GM12878 (cell line): ENCODE data around the gene SLC25A30. TPM values are rescaled to one million over a fixed set of nuclear protein-coding genes. Genes with fewer than 3 reads are reported as not detected.

Experiments used
- ATAC-seq: fragments of 200-7000 bp; cut with Tn5 transposase; 3 replicates; pipeline ENCODE4 v1.9.1; 2020; ENCODE audit warnings: mild to moderate bottlenecking, moderate library complexity
- BruUV-seq: library from RNA; stranded (reverse); fragments of 400-500 nt; replicated peaks from 2 replicates; lab custom pipeline; 2021; lab: Mats Ljungman, UMichigan
- CTCF ChIA-PET: fragments of 300-600 bp; sonication (Branson Sonifier 250); formaldehyde crosslinking; extraction: SDS; loops from one replicate; lab custom pipeline; 2021; ENCODE audit warnings: inconsistent platforms; lab: Yijun Ruan, JAX
- POLR2A ChIA-PET: fragments of 350-600 bp; formaldehyde crosslinking; extraction: SDS; loops from one replicate; lab custom pipeline; 2021; ENCODE audit warnings: inconsistent platforms; lab: Charles Lee
- RAD21 ChIA-PET: fragments of 300-600 bp; sonication (Branson Sonifier 250); formaldehyde crosslinking; loops from one replicate; lab custom pipeline; 2023; ENCODE audit warnings: antibody characterized with exemption; ENCODE audit not compliant: unreplicated experiment; lab: Charles Lee
- SMC1A ChIA-PET: fragments of 300-600 bp; sonication (Branson Sonifier 250); formaldehyde crosslinking; loops from one replicate; lab custom pipeline; 2023; ENCODE audit not compliant: unreplicated experiment, uncharacterized antibody; lab: Charles Lee
- DNase-seq: peaks from one replicate; pipeline ENCODE4 v3.0.0-alpha.2; 2011; ENCODE audit warnings: low read depth, low spot score
- FAIRE-seq: peaks from 3 replicates; lab custom pipeline; 2011; peaks lifted over from hg19 to GRCh38; lab: Jason Lieb, UNC
- H2AFZ ChIP-seq: 2 replicates; pipeline ENCODE4 v1.6.0; 2011; ENCODE audit warnings: low read depth, low read length, control low read depth; ENCODE audit not compliant: control insufficient read depth
- H3K27ac ChIP-seq: 2 replicates; pipeline ENCODE4 v1.5.1; 2011; ENCODE audit warnings: control low read depth; ENCODE audit not compliant: control insufficient read depth, insufficient read depth
- H3K27me3 ChIP-seq, 2 experiments: replicated peaks in 1 of 2; 2 replicates each; pipeline versions ENCODE4 v1.6.0 to v1.6.1; 2011; ENCODE audit warnings: low read length in 1 of 2; ENCODE audit not compliant: control insufficient read depth in 2 of 2, insufficient read depth in 2 of 2
- H3K36me3 ChIP-seq, 2 experiments: 2 replicates each; pipeline ENCODE4 v1.5.1; 2011; ENCODE audit warnings: low read length in 1 of 2; ENCODE audit not compliant: control insufficient read depth in 2 of 2, insufficient read depth in 2 of 2
- H3K4me1 ChIP-seq: 2 replicates; pipeline ENCODE4 v1.6.1; 2011; ENCODE audit warnings: mild to moderate bottlenecking, low read length, moderate library complexity, mixed read lengths; ENCODE audit not compliant: control insufficient read depth, insufficient read depth
- H3K4me2 ChIP-seq: 2 replicates; pipeline ENCODE4 v1.6.0; 2011; ENCODE audit warnings: control low read depth; ENCODE audit not compliant: control insufficient read depth, insufficient read depth
- H3K4me3 ChIP-seq: fragments of 200-600 bp; sonication (generic); 2 replicates; pipeline ENCODE4 v1.5.1; 2016
- H3K79me2 ChIP-seq: 2 replicates; pipeline ENCODE4 v1.6.0; 2011; ENCODE audit warnings: low read length; ENCODE audit not compliant: control insufficient read depth, insufficient read depth
- H3K9ac ChIP-seq: 2 replicates; pipeline ENCODE4 v1.8.0; 2011; ENCODE audit warnings: low read length, control low read depth, mixed read lengths; ENCODE audit not compliant: control insufficient read depth, insufficient read depth
- H3K9me3 ChIP-seq: replicated peaks from 3 replicates; pipeline ENCODE4 v1.5.1; 2011; ENCODE audit warnings: mild to moderate bottlenecking, low read length; ENCODE audit not compliant: control insufficient read depth, insufficient read depth
- H4K20me1 ChIP-seq: 2 replicates; pipeline ENCODE4 v1.6.0; 2011; ENCODE audit not compliant: control insufficient read depth, insufficient read depth
- ATF3 ChIP-seq: IDR thresholded peaks from 2 replicates; pipeline ENCODE4 v1.6.1; 2011; ENCODE audit warnings: low read depth, mild to moderate bottlenecking, low read length, moderate library complexity, borderline replicate concordance; ENCODE audit errors: extremely low read depth
- CBFB ChIP-seq: IDR thresholded peaks from 2 replicates; pipeline ENCODE4 v1.6.1; 2016; ENCODE audit warnings: antibody characterized with exemption, low read depth
- CREM ChIP-seq: IDR thresholded peaks from 2 replicates; pipeline ENCODE4 v1.6.1; 2014; ENCODE audit warnings: antibody characterized with exemption, low read depth
- FOXM1 ChIP-seq: IDR thresholded peaks from 2 replicates; pipeline ENCODE4 v1.6.1; 2012; ENCODE audit warnings: low read depth, mild to moderate bottlenecking, inconsistent platforms, low read length, moderate library complexity
- MYB ChIP-seq: fragments of 150-350 bp; IDR thresholded peaks from 2 replicates; pipeline ENCODE4 v1.6.1; 2014; ENCODE audit warnings: mild to moderate bottlenecking, low read depth, low read length, borderline replicate concordance
- MYC ChIP-seq: IDR thresholded peaks from 2 replicates; pipeline ENCODE4 v1.6.1; 2011; ENCODE audit warnings: mild to moderate bottlenecking, low read length, moderate library complexity, inconsistent platforms; ENCODE audit not compliant: insufficient read depth, insufficient replicate concordance, insufficient read length, severe bottlenecking
- NKRF ChIP-seq: fragments of 450-650 bp; conservative IDR thresholded peaks from 2 replicates; pipeline ENCODE4 v1.6.1; 2017; ENCODE audit warnings: mild to moderate bottlenecking, moderate library complexity
- NR2C1 ChIP-seq: fragments of 450-650 bp; IDR thresholded peaks from 2 replicates; pipeline ENCODE4 v1.6.1; 2017; ENCODE audit warnings: antibody characterized with exemption, mild to moderate bottlenecking, moderate library complexity
- PRDM15 ChIP-seq: fragments of 450-650 bp; formaldehyde crosslinking; IDR thresholded peaks from 2 replicates; pipeline ENCODE4 v1.4.0; 2020; ENCODE audit warnings: mild to moderate bottlenecking, moderate library complexity
- SIX5 ChIP-seq: IDR thresholded peaks from 2 replicates; pipeline ENCODE4 v1.6.1; 2011; ENCODE audit warnings: mild to moderate bottlenecking, low read depth, low read length, moderate library complexity; ENCODE audit not compliant: severe bottlenecking
- TARDBP ChIP-seq: IDR thresholded peaks from 2 replicates; pipeline ENCODE4 v1.6.1; 2016; ENCODE audit warnings: borderline replicate concordance
- TBL1XR1 ChIP-seq: IDR thresholded peaks from 2 replicates; pipeline ENCODE4 v1.6.1; 2012; ENCODE audit warnings: low read depth, low read length, improper control_type of control experiment
- ZNF207 ChIP-seq: fragments of 450-650 bp; IDR thresholded peaks from 2 replicates; pipeline ENCODE4 v1.6.1; 2014; ENCODE audit warnings: antibody characterized with exemption, mild to moderate bottlenecking, borderline replicate concordance
- ZNF687 ChIP-seq: fragments of 450-650 bp; IDR thresholded peaks from 2 replicates; pipeline ENCODE4 v1.6.1; 2017; ENCODE audit warnings: mild to moderate bottlenecking, moderate library complexity
- WGBS: methylation state at CpG from one replicate; pipeline ENCODE4 v1.1.6; 2016; ENCODE audit warnings: low lambda C conversion rate; ENCODE audit not compliant: insufficient replicate concordance, insufficient coverage; ENCODE audit errors: missing lambda C conversion rate; 5-methylcytosine and 5-hydroxymethylcytosine counted together
- in situ Hi-C: fragments of 300-500 bp; cut with MboI; formaldehyde crosslinking; loops from 9 replicates; pipeline ENCODE4 v1.14.3; 2018; ENCODE audit warnings: mixed read lengths
- intact Hi-C: fragments of 100-400 bp; cut with micrococcal nuclease; formaldehyde crosslinking; loops from one replicate; pipeline ENCODE4 v1.14.2; 2022; ENCODE audit not compliant: unreplicated experiment
- polyA plus RNA-seq, 11 experiments: library from polyadenylated mRNA; depleted of rRNA in 4 of 11; unstranded in 6 of 11; stranded (reverse) in 5 of 11; fragments of >200 nt; fragmentation: Nextera tagmentation in 4 of 11; fragmentation: Illumina TruSeq in 1 of 11; extraction: Ambion mirVana in 4 of 11; extraction: Trizol in 1 of 11; gene quantifications; 1 replicate in 1 of 11; 2 replicates in 10 of 11; pipeline versions ENCODE4 v1.2.1 to v1.2.3, GENCODE V29; 2011 to 2016; ENCODE audit warnings: inconsistent platforms in 2 of 11, missing spikeins in 2 of 11, low read depth in 1 of 11
- total RNA-seq, 4 experiments: library from RNA; depleted of rRNA in 3 of 4; stranded (reverse); fragments of >200 nt in 3 of 4; fragmentation: Illumina TruSeq in 1 of 4; extraction: Trizol in 1 of 4; gene quantifications; 2 replicates each; pipeline versions ENCODE4 v1.2.1 to v1.2.3, GENCODE V29; 2013 to 2021

The SLC25A30 gene
- total and polyA plus RNA-seq, 10 of the 15 experiments (the other 5 are each of a cell fraction or from before 2014, with no cell fraction given): 2.4 to 18.0 (median 8.9) TPM

- BruUV-seq: no TSS peak
- H3K4me2 ChIP-seq: no peak overlapping the region
- no peak overlapping the region for H3K9ac ChIP-seq
- no peak overlapping the region for H3K4me3 ChIP-seq
- in situ Hi-C loops (no loop called here), intact Hi-C loops (no loop called here)
- ChIA-PET SMC1A (interaction anchor here (0.8 kb wide), 1 partner anchor 39 kb away, joined by 3 read pairs; no protein-coding TSS in a partner anchor), CTCF (interaction anchor here (0.8 to 1.2 kb wide), 4 partner anchors 11 to 73 kb away, joined by 3 to 5 read pairs (median 4); no protein-coding TSS in a partner anchor), RAD21 (no interaction called here), POLR2A (no interaction called here)
- H3K27ac ChIP-seq: no peak overlapping the region
- ATAC-seq (no peak), DNase-seq (no peak), FAIRE-seq (no peak)
- 99% methylated on average over 12 of the region's 12 CpGs for WGBS
- peaks cover 17% of the 10 kb centered on the region for H3K79me2 ChIP-seq
- no peaks in the 10 kb centered on the region for H3K4me1 ChIP-seq
- H2AFZ ChIP-seq: no peak overlapping the region
- peaks cover 7% of the 10 kb centered on the region in 2 experiments; a peak in 3 of 4 replicates for H3K36me3 ChIP-seq
- H3K27me3 ChIP-seq: no peaks in the 10 kb centered on the region
- no peaks in the 10 kb centered on the region for H3K9me3 ChIP-seq
- H4K20me1 ChIP-seq: no peaks in the 10 kb centered on the region
- TF ChIP-seq PRDM15 (CRISPR knock-in tag) (no peak), TARDBP (no peak), MYC (no peak), ZNF687 (no peak), NR2C1 (no peak), ZNF207 (no peak), CBFB (no peak), ATF3 (no peak), MYB (no peak), NKRF (no peak), CREM (no peak), TBL1XR1 (no peak), FOXM1 (no peak), SIX5 (no peak)
Measured at GRCh38 chr13:45410466-45410865, 7.7 kb downstream of the SLC25A30 start.
